Measurements from ENCODE around the gene ANKRD12.

DNA sequence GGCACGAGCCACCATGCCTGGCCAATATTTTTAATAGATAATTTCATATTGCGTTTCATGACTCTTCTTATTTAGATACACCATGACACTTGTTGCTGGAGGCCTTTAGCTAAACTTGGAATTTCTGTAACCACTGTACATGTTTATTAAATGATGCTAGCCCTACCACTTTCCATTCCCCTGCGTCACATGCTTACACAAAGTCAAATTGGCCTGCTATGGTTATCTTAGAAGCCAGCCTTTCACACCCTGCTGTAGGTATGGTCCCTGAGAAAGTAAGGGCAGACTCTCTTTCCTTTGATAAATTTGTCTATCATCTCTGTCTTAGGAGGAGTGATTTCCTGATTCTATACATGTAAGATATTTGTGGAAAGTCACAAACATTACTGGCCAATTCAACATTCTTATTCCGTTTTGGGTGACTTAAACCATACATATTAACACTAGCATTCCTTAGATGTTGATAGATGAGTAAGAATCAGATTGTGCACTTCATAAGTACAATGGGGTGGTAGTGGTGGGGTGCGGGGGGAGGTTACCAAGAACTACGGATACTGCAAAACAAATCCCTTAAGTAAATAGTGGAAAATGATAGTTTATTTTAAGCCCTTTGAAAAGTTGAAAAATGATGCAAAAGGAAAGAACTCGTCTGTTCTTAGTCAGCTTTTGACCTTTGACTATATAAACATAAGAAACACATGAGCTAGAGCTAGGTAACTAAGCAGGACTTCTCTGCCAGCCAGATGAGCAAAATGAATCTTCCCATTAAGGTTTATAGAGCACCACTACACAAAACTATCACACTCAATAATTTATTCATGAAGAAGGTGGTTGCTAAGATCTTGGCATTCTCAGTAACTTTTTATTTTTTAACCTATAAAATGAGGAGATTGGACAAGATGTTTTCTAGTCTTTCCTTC, 42.0 kb upstream of the ANKRD12 start:
- TF ChIP-seq, protein P1, sequence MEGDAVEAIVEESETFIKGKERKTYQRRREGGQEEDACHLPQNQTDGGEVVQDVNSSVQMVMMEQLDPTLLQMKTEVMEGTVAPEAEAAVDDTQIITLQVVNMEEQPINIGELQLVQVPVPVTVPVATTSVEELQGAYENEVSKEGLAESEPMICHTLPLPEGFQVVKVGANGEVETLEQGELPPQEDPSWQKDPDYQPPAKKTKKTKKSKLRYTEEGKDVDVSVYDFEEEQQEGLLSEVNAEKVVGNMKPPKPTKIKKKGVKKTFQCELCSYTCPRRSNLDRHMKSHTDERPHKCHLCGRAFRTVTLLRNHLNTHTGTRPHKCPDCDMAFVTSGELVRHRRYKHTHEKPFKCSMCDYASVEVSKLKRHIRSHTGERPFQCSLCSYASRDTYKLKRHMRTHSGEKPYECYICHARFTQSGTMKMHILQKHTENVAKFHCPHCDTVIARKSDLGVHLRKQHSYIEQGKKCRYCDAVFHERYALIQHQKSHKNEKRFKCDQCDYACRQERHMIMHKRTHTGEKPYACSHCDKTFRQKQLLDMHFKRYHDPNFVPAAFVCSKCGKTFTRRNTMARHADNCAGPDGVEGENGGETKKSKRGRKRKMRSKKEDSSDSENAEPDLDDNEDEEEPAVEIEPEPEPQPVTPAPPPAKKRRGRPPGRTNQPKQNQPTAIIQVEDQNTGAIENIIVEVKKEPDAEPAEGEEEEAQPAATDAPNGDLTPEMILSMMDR (IDR thresholded peaks at IDR 0.05), result no peak
- TF ChIP-seq ZFX (IDR thresholded peaks at IDR 0.05; ENCODE audit: borderline replicate concordance), result no peak

Data from 22Rv1 (cell line).